GM18858 (cell line): ENCODE results near the gene ZNF575.

Experiments
- ATAC-seq: cut with Tn5 transposase; IDR thresholded peaks from one replicate; pipeline ENCODE4 v1.9.1; 2021; ENCODE audit not compliant: unreplicated experiment

Gene ZNF575, protein sequence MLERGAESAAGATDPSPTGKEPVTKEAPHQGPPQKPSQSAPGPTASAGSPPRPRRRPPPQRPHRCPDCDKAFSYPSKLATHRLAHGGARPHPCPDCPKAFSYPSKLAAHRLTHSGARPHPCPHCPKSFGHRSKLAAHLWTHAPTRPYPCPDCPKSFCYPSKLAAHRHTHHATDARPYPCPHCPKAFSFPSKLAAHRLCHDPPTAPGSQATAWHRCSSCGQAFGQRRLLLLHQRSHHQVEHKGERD

DNA sequence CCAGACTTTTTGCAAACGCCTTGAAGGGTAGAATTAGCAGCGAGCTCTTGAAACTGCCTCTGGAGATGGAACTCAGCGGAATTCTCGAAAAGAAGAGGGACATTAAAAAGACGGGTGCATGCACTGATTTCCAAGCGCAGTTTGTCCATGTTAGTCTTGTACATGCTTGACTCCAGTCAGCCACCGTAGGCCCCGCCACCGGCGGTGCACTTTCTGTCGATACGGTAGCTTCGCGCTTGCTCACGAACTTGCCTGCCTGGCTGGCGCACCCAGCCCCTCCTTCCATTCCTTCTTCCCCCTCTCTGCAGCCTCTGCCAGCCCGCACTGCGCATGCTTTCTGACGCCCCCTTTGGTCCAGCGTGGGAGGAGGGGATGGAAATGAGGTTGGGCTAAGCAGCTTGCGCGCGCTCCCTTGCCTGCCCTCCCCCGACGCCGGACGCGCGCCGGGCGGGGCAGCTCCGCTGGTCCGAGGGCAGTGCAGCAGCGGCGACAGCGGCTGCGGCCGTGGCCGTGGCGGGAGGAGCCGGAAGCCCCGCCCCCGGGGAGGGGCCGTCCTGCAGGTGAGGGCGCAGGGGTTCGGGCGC lies at the start of gene ZNF575:
Gene ZNF575, plus strand, starts transcription at position 227 of the 584 bp plus-strand sequence. CDS start 1,235 bp downstream, outside the sequence.
- peak; percentile 42 for ATAC-seq

- no peak for ATAC-seq
Observed at GRCh38 chr19:43483281-43483680, 49.7 kb upstream of the ZNF575 start.

GRCh38 chr19:43485951-43486350 lies 47.0 kb upstream of the ZNF575 start:
- ATAC-seq = no peak

- no peak for ATAC-seq
Observed at GRCh38 chr19:43486412-43486811, 46.6 kb upstream of the ZNF575 start.

DNA sequence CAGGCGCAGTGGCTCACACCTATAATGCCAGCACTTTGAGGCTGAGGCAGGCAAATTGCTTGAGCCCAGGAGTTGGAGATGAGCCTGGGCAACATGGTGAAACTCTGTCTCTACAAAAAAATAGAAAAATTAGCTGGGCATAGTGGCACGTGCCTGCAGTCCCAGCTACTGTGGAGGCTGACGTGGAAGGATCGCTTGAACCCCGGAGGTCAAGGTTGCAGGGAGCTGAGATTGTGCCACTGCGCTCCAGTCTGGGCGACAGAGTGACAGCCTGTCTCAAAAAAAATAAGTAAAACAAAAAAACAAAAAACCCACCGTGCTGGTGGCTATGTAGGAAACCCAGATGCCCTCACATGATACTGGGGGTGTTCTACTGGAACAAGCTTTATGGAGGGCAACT lies 44.8 kb upstream of the ZNF575 start:
- ATAC-seq = no peak

DNA sequence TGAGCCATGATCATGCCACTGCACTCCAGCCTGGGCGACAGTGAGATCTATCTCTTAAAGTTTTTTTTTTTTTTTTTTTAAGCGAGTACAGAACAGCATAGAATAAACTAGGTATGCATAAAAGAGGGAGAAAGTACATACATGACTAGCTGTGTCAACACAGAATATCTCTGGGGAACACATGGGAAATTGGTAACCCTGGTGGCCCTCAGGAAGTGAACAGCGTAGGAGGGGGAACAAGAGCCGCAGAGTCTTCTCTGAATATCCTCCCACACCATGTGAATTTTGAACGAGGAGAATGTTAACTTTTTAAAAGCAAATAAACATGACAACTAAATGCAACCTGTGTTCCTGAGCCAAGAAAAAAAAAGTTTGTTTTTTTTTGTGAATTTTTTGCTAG lies 43.7 kb upstream of the ZNF575 start:
- no peak for ATAC-seq

DNA sequence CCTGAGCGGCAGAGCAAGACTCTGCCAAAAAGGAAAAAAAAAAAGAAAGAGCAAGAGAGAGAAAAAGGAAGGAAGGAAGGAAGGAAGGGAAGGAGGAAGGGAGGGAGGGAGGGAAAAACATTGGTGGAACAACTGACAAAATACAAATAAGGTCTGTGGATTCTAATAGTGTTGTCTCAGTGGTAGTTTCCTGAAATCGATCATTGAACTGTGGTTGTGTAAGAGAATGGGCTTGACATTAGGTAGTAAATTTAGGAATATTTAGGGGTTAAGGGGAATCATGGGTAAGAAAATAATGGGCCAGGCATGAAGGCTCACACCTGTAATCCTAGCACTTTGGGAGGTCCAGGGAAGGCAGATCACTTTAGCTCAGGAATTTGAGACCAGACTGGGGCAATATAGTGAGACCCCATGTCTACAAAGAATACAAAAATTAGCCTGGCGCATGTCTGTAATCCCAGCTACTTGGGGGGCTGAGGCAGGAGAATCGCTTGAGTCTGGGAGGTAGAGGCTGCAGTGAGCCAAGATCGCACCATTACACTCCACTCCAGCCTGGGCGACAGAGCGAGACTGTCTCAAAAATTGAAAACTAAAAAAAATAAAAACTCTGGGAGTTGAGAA lies 42.9 kb upstream of the ZNF575 start:
- ATAC-seq = no peak

DNA sequence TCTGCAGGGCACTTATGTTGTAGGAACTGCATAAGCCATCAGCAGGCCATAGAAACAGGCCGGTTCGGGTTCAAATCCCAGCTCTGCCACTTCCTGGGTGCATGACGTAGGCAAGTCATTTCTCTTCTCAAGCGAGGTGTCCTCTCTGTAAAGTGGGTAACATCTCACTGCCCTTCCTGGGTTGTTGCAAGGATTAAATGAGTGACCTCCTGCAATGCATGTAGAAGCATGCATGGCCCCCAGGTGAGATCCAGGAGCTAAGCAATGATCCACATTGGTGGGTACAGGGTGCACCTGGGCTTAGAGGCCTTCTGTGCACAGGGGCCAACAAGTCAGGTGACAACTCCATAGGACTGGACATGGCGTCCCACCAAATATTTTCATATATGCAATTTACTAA lies 42.2 kb upstream of the ZNF575 start:
- ATAC-seq = no peak

DNA sequence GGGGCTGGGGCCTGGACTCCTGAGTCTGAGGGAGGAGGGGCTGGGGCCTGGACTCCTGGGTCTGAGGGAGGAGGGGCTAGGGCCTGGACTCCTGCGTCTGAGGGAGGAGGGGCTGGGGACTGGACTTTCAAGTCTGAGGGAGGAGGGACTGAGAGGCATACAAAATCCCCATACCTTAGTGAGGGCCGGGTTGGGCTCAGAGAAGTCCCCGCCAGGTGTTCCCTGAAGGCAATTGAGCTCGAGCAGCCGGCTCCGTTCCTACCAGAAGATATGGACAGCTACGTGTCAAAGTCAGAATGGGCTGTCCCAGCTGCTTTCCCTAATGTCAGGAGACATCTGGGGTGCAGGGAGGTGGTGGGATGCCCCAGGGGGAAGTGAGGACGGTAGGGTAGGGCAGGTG lies 37.9 kb upstream of the ZNF575 start:
- no peak for ATAC-seq

DNA sequence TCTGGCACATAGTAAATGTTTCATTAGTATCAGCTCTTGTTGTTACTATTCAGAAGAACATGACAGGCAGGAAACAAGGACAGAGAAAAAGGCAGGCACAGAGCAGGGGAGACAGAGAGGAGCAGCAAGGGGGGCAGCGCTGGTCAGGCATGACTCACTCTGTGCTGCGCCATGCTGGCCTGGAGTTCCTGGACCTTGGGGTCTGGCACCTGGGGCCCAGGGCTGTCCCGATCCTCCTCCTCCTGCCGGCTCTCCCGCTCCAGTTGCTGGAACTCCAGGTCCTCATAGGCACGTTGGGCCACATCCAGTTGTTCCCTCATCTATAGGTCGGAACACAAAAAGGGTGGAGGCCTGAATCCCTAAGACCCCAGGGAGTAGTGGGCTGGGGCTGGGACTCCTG lies 36.0 kb upstream of the ZNF575 start:
- no peak for ATAC-seq

DNA sequence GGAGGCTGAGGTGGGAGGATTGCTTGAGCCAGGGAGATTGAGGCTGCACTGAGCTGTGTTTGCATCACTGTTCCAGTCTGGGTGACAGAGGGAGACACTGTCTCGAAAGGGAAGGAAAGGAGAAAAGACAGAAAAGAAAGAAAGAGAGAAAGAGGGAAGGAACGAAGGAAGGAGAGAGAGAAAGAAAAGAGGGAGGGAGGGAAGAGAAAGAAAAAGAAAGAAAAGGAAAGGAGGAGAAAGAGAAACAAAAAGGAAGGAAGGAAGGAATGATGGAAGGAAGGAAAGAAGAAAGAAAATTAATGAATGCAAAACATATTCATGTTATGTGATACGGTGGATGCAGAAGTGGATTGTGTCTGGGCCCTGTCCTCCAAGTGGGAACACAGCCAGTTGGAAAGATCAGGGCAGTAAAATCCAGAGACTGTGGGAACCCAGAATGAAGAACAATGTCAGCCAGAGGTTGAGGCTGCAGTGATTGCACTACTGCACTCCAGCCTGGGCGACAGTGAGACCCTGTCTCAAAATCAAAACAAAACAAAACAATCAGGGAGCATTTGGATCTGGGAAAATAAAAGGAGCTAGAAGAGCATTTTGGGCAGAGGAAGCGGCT lies 34.6 kb upstream of the ZNF575 start:
- ATAC-seq = no peak

DNA sequence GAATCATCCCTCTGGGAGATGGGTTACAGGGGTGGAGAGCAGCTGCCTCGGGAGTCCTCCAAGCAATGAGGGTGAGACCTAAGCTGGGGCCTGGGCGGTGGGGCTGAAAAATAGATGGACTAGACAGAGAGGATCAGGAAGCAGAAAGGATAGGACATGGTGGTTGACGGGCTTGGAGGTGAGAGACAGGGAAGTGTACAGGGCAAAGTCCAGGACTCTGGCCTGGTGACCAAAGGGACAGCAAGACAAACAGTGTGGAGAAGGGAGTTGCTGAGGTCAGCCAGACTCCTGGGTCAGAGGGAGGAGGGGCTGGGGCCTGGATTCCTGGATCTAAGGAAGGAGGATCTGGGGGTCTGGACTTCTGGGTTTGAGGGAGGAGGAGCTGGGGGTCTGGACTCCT lies 33.9 kb upstream of the ZNF575 start:
- no peak for ATAC-seq

DNA sequence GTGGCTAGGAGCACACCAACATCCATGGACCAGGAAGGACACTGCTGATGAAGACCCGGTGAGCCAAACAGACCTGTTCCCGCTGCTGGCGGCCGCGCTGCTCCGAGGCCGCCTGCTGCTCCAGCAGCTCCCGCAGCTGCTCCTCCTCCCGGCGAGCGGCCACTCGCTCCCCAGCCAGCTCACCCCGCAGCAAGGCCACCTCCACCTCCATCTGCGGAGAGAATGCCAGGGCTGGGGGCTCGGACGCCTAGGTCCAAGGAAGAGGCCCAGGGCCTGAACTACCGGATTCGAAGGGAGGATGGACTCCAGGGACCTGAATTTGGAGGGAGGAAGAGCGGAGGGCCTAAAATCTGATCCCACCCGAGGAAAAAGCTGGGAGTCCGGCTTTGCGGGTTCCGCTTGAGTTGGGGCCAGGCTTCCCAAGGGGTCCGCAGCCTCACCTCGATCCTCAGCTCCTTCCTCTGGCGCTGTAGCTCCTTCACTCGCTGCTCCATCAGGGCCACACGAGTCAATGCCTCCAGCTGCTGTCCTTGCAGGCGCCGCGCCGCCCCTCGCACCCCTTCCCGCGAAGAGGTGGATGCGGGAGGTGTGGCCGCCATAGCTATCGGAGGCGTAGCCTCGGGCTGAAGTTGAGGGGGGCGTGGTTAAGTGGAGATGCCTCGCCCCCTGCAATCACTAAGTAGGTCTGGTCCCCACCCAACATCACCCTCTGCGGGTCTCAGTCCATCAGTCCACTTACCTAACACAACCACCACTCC lies 31.1 kb upstream of the ZNF575 start:
- ATAC-seq = no peak

DNA sequence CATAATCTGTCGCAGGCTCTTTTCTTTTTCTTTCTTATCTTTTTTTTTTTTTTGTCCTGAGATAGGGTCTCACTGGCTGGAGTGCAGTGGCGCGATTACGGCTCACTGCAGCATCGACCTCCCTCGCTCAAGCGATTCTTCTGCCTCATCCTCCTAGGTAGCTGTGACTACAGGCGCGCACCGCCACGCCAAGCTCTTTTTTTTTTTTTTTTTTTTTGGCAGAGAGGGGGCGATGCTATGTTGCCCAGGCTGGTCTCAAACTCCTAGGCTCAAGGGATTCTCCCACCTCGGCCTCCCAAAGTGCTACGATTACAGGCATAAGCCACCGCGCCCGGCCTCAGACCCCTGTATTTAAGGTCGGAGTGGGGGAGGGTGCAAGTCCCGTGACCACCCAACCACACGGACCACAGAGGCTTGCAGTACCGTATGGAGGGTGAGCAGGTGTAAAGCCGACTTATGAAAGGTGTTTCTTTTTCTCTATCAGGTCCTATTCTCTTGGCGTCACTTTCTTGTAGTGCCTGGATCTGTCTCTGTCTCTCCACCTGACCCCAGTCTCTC lies 30.5 kb upstream of the ZNF575 start:
- ATAC-seq = no peak

DNA sequence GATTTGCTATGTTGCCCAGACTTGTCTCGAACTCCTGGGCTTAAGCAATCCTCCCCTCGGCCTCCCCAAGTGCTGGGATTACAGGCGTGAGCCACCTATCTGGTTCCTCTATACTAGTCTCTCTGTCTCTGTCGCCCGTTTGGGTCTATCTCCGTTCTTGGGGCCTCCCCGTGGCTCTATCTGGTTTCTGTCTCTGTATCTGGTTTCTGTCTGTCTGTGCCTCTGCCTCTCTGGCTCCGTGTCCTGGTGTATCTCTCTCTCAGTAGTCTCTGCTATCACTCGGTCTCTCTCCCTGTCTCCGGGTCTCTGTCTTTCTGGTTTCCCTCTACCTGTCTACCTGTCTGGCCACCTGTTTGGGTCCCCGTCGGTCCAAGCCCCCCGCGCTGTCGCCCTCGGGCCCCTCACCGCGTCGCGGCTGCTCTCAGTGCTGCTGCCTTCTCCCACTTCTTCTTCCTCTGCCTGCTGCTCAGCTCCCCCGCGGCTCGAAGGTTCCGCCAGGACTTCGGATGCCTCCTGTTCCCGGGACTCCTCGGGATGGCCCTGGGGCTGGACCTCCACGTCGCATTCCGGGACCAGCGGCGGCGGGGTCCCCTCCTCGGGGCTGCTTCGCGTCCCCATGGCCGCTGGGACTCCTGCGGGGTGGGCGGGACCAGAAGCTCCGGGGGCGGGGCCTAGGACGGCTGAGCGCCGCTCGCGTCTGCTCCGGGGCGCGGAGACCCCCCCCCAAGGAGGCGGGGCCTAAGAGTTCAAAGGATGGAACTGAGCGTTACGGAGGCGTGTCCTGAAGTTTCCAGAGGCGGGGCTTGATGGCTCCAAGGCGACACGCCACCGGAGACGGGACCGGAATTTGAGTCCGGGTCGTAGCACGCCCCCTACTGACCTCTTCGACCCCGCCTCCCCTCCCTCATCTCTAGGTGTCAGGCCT lies 29.2 kb upstream of the ZNF575 start:
- ATAC-seq = peak; percentile 74

DNA sequence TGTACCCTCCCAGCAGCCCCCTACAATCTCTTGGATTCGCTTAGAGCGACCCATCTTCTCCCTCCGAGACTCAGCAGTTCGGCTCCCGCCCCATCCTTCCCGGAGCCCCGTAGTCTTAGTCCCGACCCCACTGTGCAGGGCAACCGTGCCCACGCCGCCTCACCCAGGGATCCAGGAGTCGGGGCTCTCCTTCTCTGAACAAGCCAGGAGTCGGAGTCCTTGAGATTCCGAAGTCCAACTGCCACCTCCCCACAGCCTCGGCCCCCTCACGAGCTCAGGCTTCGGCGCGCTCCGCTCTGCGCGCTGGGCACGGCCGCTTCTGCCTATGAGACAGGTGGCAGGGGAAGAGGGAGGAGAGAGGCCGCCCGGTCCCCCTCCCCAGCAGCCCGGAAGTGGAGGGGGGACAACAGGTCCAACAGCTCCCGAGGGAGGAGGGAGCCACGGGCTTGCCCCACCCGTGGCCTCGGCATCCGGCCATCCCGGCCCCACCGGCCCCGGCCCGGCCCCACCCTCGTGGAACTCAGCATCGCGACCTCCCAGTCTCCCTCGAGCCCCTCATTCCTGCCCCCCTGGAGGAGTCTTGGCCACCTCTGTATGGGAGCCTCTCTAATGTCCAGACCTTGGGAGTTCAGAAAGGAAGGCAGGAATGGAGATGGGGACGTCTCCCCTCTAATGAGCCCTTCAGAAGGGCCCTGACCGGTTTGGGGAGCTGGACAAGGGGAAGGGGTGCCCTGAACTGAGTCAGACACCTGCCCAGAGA lies 28.4 kb upstream of the ZNF575 start, which contains the start of gene PHLDB3:
Gene PHLDB3, minus strand, starts transcription at position 321 of the 760 bp plus-strand sequence. CDS start 628 bp downstream, outside the sequence.
- no peak for ATAC-seq

DNA sequence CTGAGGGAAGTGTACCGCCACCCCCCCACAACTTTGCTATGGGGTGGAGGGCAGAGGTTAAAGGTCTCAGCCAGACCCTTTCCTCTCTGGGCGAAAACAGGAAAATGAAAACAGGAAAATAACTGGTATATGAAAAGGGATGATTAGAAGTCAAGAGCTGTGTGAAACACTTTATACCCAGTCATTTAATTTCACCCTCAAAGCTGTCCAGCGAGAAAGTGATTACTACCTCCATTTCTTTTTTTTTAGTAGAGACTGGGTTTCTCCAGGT lies 27.9 kb upstream of the ZNF575 start:
- no peak for ATAC-seq

DNA sequence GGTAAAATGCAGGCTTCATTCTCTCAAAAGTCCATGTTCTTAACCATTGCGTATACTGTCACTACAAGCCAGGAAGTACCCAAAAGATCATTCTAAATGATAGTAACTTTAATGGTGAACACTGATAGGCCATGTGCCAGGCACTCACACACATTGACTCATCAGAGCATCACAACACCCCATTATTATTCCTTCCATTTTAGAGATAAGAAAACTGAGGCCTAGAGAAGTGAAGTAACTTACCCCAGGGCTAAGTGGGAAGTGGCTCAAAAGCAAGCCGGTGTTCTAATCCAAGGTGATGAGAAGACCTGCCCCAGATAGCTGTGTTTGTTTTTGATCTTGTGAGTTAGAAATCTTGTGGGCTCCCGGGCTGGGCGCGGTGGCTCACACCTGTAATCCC lies 27.0 kb upstream of the ZNF575 start:
- ATAC-seq = no peak

DNA sequence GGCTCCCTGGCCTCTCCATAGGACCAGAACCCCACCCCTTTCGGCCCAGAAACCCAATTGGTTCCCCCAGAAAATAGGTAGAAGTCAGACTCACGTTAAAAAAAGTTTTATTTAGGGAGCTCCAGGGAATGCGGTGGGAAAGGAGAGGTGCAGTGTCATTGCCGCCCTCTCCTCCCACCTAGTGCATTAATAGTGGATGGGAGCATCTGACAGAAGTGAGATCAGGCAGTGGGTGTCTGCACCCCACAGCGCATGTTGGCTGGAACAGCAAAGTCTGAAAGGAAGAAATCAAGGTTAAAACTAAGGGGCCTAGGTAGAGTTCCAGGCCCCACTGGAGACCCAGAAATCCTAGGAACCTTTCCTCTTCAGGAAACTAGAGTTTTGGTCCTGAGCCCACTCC lies 26.4 kb upstream of the ZNF575 start:
- no peak for ATAC-seq
